Measurements from ENCODE around the gene EXOSC5. TPM values are rescaled to one million over a fixed set of nuclear protein-coding genes. Genes with fewer than 3 reads are reported as not detected.

The EXOSC5 gene
- total and polyA plus RNA-seq, 9 of the 15 experiments (the other 6 are each of a cell fraction or from before 2014, with no cell fraction given): 10.9 to 75.5 (median 37.8) TPM

- no peak for TF ChIP-seq PATZ1 (CRISPR knock-in tag; IDR thresholded peaks at IDR 0.05; ENCODE audit: borderline replicate concordance)
- TF ChIP-seq HES1 (IDR thresholded peaks at IDR 0.05; ENCODE audit: low read depth): no peak
- TF ChIP-seq, protein P1, sequence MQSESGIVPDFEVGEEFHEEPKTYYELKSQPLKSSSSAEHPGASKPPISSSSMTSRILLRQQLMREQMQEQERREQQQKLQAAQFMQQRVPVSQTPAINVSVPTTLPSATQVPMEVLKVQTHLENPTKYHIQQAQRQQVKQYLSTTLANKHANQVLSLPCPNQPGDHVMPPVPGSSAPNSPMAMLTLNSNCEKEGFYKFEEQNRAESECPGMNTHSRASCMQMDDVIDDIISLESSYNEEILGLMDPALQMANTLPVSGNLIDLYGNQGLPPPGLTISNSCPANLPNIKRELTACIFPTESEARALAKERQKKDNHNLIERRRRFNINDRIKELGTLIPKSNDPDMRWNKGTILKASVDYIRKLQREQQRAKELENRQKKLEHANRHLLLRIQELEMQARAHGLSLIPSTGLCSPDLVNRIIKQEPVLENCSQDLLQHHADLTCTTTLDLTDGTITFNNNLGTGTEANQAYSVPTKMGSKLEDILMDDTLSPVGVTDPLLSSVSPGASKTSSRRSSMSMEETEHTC (IDR thresholded peaks at IDR 0.05): no peak
- TF ChIP-seq ZBED1 (IDR thresholded peaks at IDR 0.05): no peak
- peak; percentile 79 for TF ChIP-seq BMI1 (IDR thresholded peaks at IDR 0.05; ENCODE audit: low read length)
- TF ChIP-seq, protein P2, sequence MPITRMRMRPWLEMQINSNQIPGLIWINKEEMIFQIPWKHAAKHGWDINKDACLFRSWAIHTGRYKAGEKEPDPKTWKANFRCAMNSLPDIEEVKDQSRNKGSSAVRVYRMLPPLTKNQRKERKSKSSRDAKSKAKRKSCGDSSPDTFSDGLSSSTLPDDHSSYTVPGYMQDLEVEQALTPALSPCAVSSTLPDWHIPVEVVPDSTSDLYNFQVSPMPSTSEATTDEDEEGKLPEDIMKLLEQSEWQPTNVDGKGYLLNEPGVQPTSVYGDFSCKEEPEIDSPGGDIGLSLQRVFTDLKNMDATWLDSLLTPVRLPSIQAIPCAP (CRISPR knock-in tag; IDR thresholded peaks at IDR 0.05; ENCODE audit: borderline replicate concordance): no peak
- no peak for TF ChIP-seq SFPQ (IDR thresholded peaks at IDR 0.05; ENCODE audit: low read depth, low read length)
- no peak for TF ChIP-seq CBFA2T3 (IDR thresholded peaks at IDR 0.05)
- TF ChIP-seq BRD9 (IDR thresholded peaks at IDR 0.05; ENCODE audit: low read depth, partially characterized antibody): no peak
- no peak for TF ChIP-seq TCF15 (CRISPR knock-in tag; IDR thresholded peaks at IDR 0.05)
- no peak for TF ChIP-seq ZNF354B (CRISPR knock-in tag; IDR thresholded peaks at IDR 0.05)
- TF ChIP-seq THRA (IDR thresholded peaks at IDR 0.05): no peak
- TF ChIP-seq LCOR (CRISPR knock-in tag; IDR thresholded peaks at IDR 0.05): peak; percentile 85
- no peak for TF ChIP-seq KLF1 (tag; IDR thresholded peaks at IDR 0.05)
- TF ChIP-seq THAP12 (CRISPR knock-in tag; IDR thresholded peaks at IDR 0.05): peak; percentile 72; the same call in 1 of the 2 replicates
- no peak for TF ChIP-seq DACH1 (IDR thresholded peaks at IDR 0.05; ENCODE audit: partially characterized antibody)
Observed at GRCh38 chr19:41363753-41364523, 33.2 kb downstream of the EXOSC5 start, which contains the start of gene B9D2 (continued).
